Measurements from ENCODE around the gene ADCY9. TPM values are rescaled to one million over a fixed set of nuclear protein-coding genes. Genes with fewer than 3 reads are reported as not detected.
A peak's percentile ranks its signal among the peaks of the same experiment; 100 is the strongest.

The ADCY9 gene
- total RNA-seq, 1 donor from 2014 or later = 11.4 TPM

GRCh38 chr16:3959148-3959547 lies 157.1 kb downstream of the ADCY9 start:
- Histone ChIP-seq H4K20me1 (ENCODE audit: insufficient read depth, low read length) (no peaks in the 10 kb centered on the region), H3K4me3 (ENCODE audit: insufficient read depth, low read depth, low read length) (no peak overlapping the region), H3K79me2 (ENCODE audit: insufficient read depth, low read length) (no peaks in the 10 kb centered on the region), H3K36me3 (ENCODE audit: insufficient read depth, low read length) (no peaks in the 10 kb centered on the region), H3K4me1 (ENCODE audit: insufficient read depth, low read length) (peaks cover 13% of the 10 kb centered on the region), H3K27ac (ENCODE audit: low read depth, low read length) (no peak overlapping the region), H3K9ac (ENCODE audit: low read length) (no peak overlapping the region), H2AFZ (ENCODE audit: low read depth, low read length) (no peak overlapping the region), H3K4me2 (ENCODE audit: low read length) (no peak overlapping the region), H3K27me3 (ENCODE audit: insufficient read depth, low read length) (peaks cover 14% of the 10 kb centered on the region), H3K9me3 (ENCODE audit: insufficient read depth, low read depth, low read length) (no peaks in the 10 kb centered on the region)
- FAIRE-seq (no peak), DNase-seq (ENCODE audit: low read depth) (peak; percentile 72)
- Mint-ChIP-seq H3K4me3 (ENCODE audit: unreplicated experiment) (no peak overlapping the region), H3K27me3 (ENCODE audit: low read depth, unreplicated experiment) (peaks cover 6% of the 10 kb centered on the region), H3K36me3 (ENCODE audit: low read depth, unreplicated experiment) (peaks cover 5% of the 10 kb centered on the region), H3K4me1 (ENCODE audit: low read depth, unreplicated experiment) (peaks cover 20% of the 10 kb centered on the region), H3K9me3 (ENCODE audit: unreplicated experiment) (peaks cover 1% of the 10 kb centered on the region), H3K27ac (ENCODE audit: unreplicated experiment) (no peak overlapping the region)
- TF ChIP-seq CTCF (IDR thresholded peaks at IDR 0.05; ENCODE audit: insufficient read depth, low read depth, low read length) = no peak
- TF ChIP-seq EZH2 (IDR thresholded peaks at IDR 0.05; ENCODE audit: insufficient read depth, low read length) = no peak

- Histone ChIP-seq H3K27me3 (ENCODE audit: insufficient read depth, low read length) (peaks cover 19% of the 10 kb centered on the region), H4K20me1 (ENCODE audit: insufficient read depth, low read length) (no peaks in the 10 kb centered on the region), H3K79me2 (ENCODE audit: insufficient read depth, low read length) (no peaks in the 10 kb centered on the region), H3K4me2 (ENCODE audit: low read length) (no peak overlapping the region), H3K27ac (ENCODE audit: low read depth, low read length) (no peak overlapping the region), H3K4me1 (ENCODE audit: insufficient read depth, low read length) (peaks cover 11% of the 10 kb centered on the region), H3K9me3 (ENCODE audit: insufficient read depth, low read depth, low read length) (no peaks in the 10 kb centered on the region), H2AFZ (ENCODE audit: low read depth, low read length) (no peak overlapping the region), H3K9ac (ENCODE audit: low read length) (no peak overlapping the region), H3K4me3 (ENCODE audit: insufficient read depth, low read depth, low read length) (no peak overlapping the region), H3K36me3 (ENCODE audit: insufficient read depth, low read length) (no peaks in the 10 kb centered on the region)
- no peaks in the 10 kb centered on the region for H3K9me3 Mint-ChIP-seq (ENCODE audit: unreplicated experiment)
- peaks cover 14% of the 10 kb centered on the region for H3K4me1 Mint-ChIP-seq (ENCODE audit: low read depth, unreplicated experiment)
- no peak for FAIRE-seq
- H3K27me3 Mint-ChIP-seq (ENCODE audit: low read depth, unreplicated experiment) = peaks cover 6% of the 10 kb centered on the region
- no peak for DNase-seq (ENCODE audit: low read depth)
- H3K4me3 Mint-ChIP-seq (ENCODE audit: unreplicated experiment) = no peak overlapping the region
- no peak overlapping the region for H3K27ac Mint-ChIP-seq (ENCODE audit: unreplicated experiment)
- peaks cover 3% of the 10 kb centered on the region for H3K36me3 Mint-ChIP-seq (ENCODE audit: low read depth, unreplicated experiment)
- no peak for TF ChIP-seq CTCF (IDR thresholded peaks at IDR 0.05; ENCODE audit: insufficient read depth, low read depth, low read length)
- no peak for TF ChIP-seq EZH2 (IDR thresholded peaks at IDR 0.05; ENCODE audit: insufficient read depth, low read length)
These were observed 158.8 kb downstream of the ADCY9 start for GRCh38 chr16:3957344-3957980.

DNA sequence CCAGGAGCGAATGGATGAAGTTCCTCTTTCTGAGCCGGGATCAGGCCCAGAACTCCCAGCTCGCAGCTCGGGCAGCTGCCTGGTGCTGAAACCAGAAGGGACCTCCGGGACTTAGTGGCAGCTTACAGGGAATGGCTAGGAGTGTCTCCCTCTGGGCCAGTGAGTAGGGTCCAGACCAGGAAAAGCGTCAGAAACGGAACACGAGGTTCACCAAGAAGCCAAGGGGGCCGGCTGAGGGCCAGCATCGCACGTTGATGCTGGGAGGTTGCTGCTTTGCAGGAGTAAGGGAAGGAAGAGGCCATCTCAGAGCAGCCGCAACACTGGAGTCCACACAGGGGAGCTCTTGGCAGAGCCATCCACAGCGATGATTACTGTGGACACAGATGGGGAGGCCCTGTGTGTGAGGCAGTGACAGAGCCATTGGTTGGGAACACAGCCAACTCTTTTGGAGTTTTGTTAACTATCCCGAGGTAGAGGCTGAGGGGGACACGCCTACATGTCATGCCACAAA lies 161.8 kb downstream of the ADCY9 start:
- Histone ChIP-seq H3K9me3 (ENCODE audit: insufficient read depth, low read depth, low read length) (no peaks in the 10 kb centered on the region), H2AFZ (ENCODE audit: low read depth, low read length) (no peak overlapping the region), H3K27me3 (ENCODE audit: insufficient read depth, low read length) (peaks cover 20% of the 10 kb centered on the region), H3K4me2 (ENCODE audit: low read length) (no peak overlapping the region), H3K4me1 (ENCODE audit: insufficient read depth, low read length) (peaks cover 12% of the 10 kb centered on the region), H3K79me2 (ENCODE audit: insufficient read depth, low read length) (no peaks in the 10 kb centered on the region), H3K9ac (ENCODE audit: low read length) (no peak overlapping the region), H4K20me1 (ENCODE audit: insufficient read depth, low read length) (no peaks in the 10 kb centered on the region), H3K36me3 (ENCODE audit: insufficient read depth, low read length) (no peaks in the 10 kb centered on the region), H3K4me3 (ENCODE audit: insufficient read depth, low read depth, low read length) (no peak overlapping the region), H3K27ac (ENCODE audit: low read depth, low read length) (no peak overlapping the region)
- Mint-ChIP-seq H3K27me3 (ENCODE audit: low read depth, unreplicated experiment) (peaks cover 6% of the 10 kb centered on the region), H3K36me3 (ENCODE audit: low read depth, unreplicated experiment) (peaks cover 3% of the 10 kb centered on the region), H3K27ac (ENCODE audit: unreplicated experiment) (no peak overlapping the region), H3K9me3 (ENCODE audit: unreplicated experiment) (no peaks in the 10 kb centered on the region), H3K4me3 (ENCODE audit: unreplicated experiment) (no peak overlapping the region), H3K4me1 (ENCODE audit: low read depth, unreplicated experiment) (peaks cover 14% of the 10 kb centered on the region)
- FAIRE-seq = no peak
- DNase-seq (ENCODE audit: low read depth) = no peak
- no peak for TF ChIP-seq EZH2 (IDR thresholded peaks at IDR 0.05; ENCODE audit: insufficient read depth, low read length)
- no peak for TF ChIP-seq CTCF (IDR thresholded peaks at IDR 0.05; ENCODE audit: insufficient read depth, low read depth, low read length)

Data from astrocyte (in vitro differentiated cells and primary cell).